BLaER1 (cell line): ENCODE results near the gene FYN.
"Not testable (repeated sequence)": the region's sequence is repeated elsewhere in the genome, so short reads cannot be mapped to it uniquely, and the experiment has no call there.

Experiments
- H3K27ac ChIP-seq: shearing (Covaris generic); formaldehyde crosslinking; 2 replicates; pipeline ENCODE4 v1.8.1; 2022
- H3K27me3 ChIP-seq: shearing (Covaris generic); formaldehyde crosslinking; 2 replicates; pipeline ENCODE4 v1.8.1; 2022
- H3K36me3 ChIP-seq: shearing (Covaris generic); formaldehyde crosslinking; 2 replicates; pipeline ENCODE4 v1.8.1; 2022
- H3K4me1 ChIP-seq: shearing (Covaris generic); formaldehyde crosslinking; 2 replicates; pipeline ENCODE4 v1.8.1; 2022
- H3K4me2 ChIP-seq: shearing (Covaris generic); formaldehyde crosslinking; 2 replicates; pipeline ENCODE4 v1.8.1; 2022
- H3K4me3 ChIP-seq: shearing (Covaris generic); formaldehyde crosslinking; 2 replicates; pipeline ENCODE4 v1.8.1; 2022
- H3K9ac ChIP-seq: shearing (Covaris generic); formaldehyde crosslinking; 2 replicates; pipeline ENCODE4 v1.8.1; 2022
- H3K9me3 ChIP-seq: shearing (Covaris generic); formaldehyde crosslinking; 2 replicates; pipeline ENCODE4 v1.8.1; 2022
- H4K20me1 ChIP-seq: shearing (Covaris generic); formaldehyde crosslinking; 2 replicates; pipeline ENCODE4 v1.8.1; 2022
- Cebpa-rat ChIP-seq: shearing (Covaris generic); IDR thresholded peaks from 2 replicates; pipeline ENCODE4 v1.8.1; 2022

FYN gene

GRCh38 chr6:111683157-111683556 is 190.1 kb downstream of the FYN start:
- Histone ChIP-seq H3K36me3 (peaks cover 95% of the 10 kb centered on the region), H3K9me3 (no peaks in the 10 kb centered on the region), H3K4me1 (peaks cover 59% of the 10 kb centered on the region), H3K4me2 (no peak overlapping the region), H3K27me3 (no peaks in the 10 kb centered on the region), H3K9ac (no peak overlapping the region), H3K4me3 (no peak overlapping the region), H3K27ac (no peak overlapping the region), H4K20me1 (no peaks in the 10 kb centered on the region)
- no peak for TF ChIP-seq Cebpa-rat

DNA sequence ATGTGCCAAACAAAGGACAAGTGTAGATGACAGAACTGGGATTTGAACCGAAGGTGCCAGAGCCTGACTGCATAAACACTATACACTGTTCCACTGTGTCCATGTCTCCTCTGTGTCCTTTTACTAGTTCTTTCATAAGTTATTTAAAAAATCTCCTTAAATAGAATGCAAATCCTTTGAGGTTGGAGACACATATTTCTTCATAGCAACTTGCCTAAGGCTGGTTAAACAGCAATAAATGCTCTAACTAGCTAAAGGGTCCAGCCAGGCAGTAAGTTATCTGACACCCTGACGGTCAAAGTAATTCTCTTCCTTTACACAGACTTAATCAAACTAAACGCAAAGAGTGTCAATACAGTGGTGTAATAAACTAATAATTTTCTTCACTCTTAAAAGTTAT is 191.4 kb downstream of the FYN start:
- Histone ChIP-seq H3K27me3 (no peaks in the 10 kb centered on the region), H3K9me3 (no peaks in the 10 kb centered on the region), H3K4me1 (peaks cover 59% of the 10 kb centered on the region), H3K9ac (no peak overlapping the region), H3K36me3 (peaks cover 98% of the 10 kb centered on the region), H4K20me1 (no peaks in the 10 kb centered on the region), H3K4me2 (no peak overlapping the region), H3K27ac (no peak overlapping the region), H3K4me3 (no peak overlapping the region)
- TF ChIP-seq Cebpa-rat, result no peak

- not testable (repeated sequence) for H3K9ac ChIP-seq, H3K27me3 ChIP-seq, H4K20me1 ChIP-seq, H3K27ac ChIP-seq, H3K4me3 ChIP-seq, H3K9me3 ChIP-seq
- Histone ChIP-seq H3K36me3 (peaks cover 95% of the 10 kb centered on the region), H3K4me1 (peaks cover 52% of the 10 kb centered on the region), H3K4me2 (peak overlapping the region; percentile 64)
Observed at GRCh38 chr6:111680811-111681609, 192.2 kb downstream of the FYN start.

- no peaks in the 10 kb centered on the region for H3K27me3 ChIP-seq
- no peak overlapping the region for H3K27ac ChIP-seq
- H3K9me3 ChIP-seq, result no peaks in the 10 kb centered on the region
- H3K9ac ChIP-seq, result no peak overlapping the region
- no peaks in the 10 kb centered on the region for H4K20me1 ChIP-seq
- peak overlapping the region; percentile 64 for H3K4me2 ChIP-seq
- peaks cover 44% of the 10 kb centered on the region for H3K4me1 ChIP-seq
- TF ChIP-seq Cebpa-rat, result no peak
- peaks cover 91% of the 10 kb centered on the region for H3K36me3 ChIP-seq
- no peak overlapping the region for H3K4me3 ChIP-seq
Observed at GRCh38 chr6:111680015-111680712, 193.1 kb downstream of the FYN start.

DNA sequence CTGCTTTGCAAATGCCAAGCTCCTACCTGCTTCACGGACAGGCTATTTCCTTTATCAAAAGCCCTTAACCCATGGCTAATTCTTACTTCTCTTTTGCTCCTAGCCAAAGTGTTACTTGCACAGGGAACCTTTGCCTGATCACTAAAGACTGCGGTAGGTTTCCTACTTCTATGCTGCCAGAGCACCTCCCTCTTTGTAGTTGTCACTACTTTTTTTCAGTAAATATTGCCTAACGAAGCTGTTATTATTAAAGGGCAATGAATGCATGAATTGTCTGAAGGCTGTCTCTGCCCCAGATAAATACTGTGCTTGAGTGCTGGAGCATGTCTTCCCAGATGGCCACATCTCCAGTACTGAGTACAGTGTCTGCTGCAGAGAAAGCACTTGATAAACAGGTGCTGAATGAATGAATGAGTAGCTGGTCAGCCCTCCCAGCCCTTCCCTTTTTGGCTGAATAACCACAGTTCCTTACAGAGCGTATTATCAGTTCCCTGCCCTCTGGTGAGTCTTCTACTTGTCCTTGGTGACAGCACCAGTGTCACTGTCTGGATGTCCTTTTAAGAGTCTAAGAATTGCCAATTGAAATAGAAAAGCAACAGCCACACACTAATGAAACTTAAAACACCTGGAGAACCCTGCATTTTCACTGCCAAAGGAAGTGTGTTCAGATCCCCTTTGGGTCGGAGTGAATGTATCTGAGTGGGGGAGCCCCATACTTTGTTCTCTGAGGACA is 194.0 kb downstream of the FYN start:
- Histone ChIP-seq H3K27ac (no peak overlapping the region), H3K4me2 (peak overlapping the region; percentile 64), H3K27me3 (no peaks in the 10 kb centered on the region), H3K9me3 (no peaks in the 10 kb centered on the region), H4K20me1 (no peaks in the 10 kb centered on the region), H3K4me1 (peaks cover 37% of the 10 kb centered on the region), H3K36me3 (peaks cover 91% of the 10 kb centered on the region), H3K4me3 (no peak overlapping the region), H3K9ac (no peak overlapping the region)
- TF ChIP-seq Cebpa-rat, result no peak

DNA sequence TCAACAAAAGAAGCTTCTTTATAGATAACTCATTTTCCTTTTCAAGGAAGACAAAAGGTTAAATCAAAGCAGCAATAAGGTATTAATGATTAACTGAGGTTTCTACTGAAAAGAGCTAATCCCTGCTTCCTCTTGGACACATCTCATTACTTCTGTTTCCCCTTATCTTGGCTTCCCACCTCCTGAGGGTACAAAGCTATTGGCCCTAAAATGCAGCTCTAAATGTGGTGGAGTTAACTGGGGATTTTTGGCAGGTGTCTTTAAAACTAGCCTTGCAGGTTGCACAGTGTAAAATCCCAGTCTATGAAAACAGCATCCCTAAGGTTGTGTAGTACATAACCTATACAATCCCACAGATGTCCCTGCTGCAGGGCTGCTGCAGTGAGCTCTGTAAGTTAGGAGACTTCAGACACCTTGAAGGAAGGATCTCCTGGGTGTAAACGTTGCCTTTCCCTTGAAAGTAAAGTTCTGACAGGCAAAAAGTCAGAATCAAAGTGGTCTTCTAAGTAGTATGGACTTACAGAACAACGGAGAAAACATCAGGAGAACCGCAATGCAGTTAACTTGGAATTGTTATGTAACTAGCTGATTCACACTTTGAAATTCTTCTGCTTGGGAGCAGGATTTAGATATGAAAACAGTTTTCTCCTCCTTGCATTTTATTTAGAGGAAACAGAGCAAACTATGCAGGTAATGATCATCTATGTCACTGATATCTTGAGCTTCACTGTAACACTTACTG is 195.8 kb downstream of the FYN start:
- Histone ChIP-seq H3K4me1 (peaks cover 29% of the 10 kb centered on the region), H3K4me3 (no peak overlapping the region), H3K36me3 (peaks cover 93% of the 10 kb centered on the region), H3K9ac (no peak overlapping the region), H3K4me2 (no peak overlapping the region), H4K20me1 (no peaks in the 10 kb centered on the region), H3K27me3 (no peaks in the 10 kb centered on the region), H3K27ac (no peak overlapping the region), H3K9me3 (no peaks in the 10 kb centered on the region)
- TF ChIP-seq Cebpa-rat, result no peak

GRCh38 chr6:111676383-111676782 is 196.9 kb downstream of the FYN start:
- no peaks in the 10 kb centered on the region for H4K20me1 ChIP-seq
- no peak overlapping the region for H3K4me2 ChIP-seq
- no peak overlapping the region for H3K4me3 ChIP-seq
- no peak overlapping the region for H3K9ac ChIP-seq
- H3K4me1 ChIP-seq, result peaks cover 23% of the 10 kb centered on the region
- H3K9me3 ChIP-seq, result no peaks in the 10 kb centered on the region
- H3K27ac ChIP-seq, result no peak overlapping the region
- no peak for TF ChIP-seq Cebpa-rat
- peaks cover 93% of the 10 kb centered on the region for H3K36me3 ChIP-seq
- no peaks in the 10 kb centered on the region for H3K27me3 ChIP-seq

GRCh38 chr6:111674883-111675282 is 198.4 kb downstream of the FYN start:
- Histone ChIP-seq H3K27ac (no peak overlapping the region), H4K20me1 (0 out of 2 replicates have a peak, but pooled peaks cover 3% of the 10 kb centered on the region), H3K4me2 (no peak overlapping the region), H3K9me3 (no peaks in the 10 kb centered on the region), H3K27me3 (no peaks in the 10 kb centered on the region), H3K36me3 (peaks cover 90% of the 10 kb centered on the region), H3K4me1 (peaks cover 8% of the 10 kb centered on the region), H3K9ac (no peak overlapping the region), H3K4me3 (no peak overlapping the region)
- TF ChIP-seq Cebpa-rat, result no peak

GRCh38 chr6:111674413-111674812 is 198.8 kb downstream of the FYN start:
- Histone ChIP-seq H4K20me1 (0 out of 2 replicates have a peak, but pooled peaks cover 7% of the 10 kb centered on the region), H3K4me1 (peaks cover 3% of the 10 kb centered on the region), H3K4me3 (no peak overlapping the region), H3K27me3 (no peaks in the 10 kb centered on the region), H3K36me3 (peaks cover 90% of the 10 kb centered on the region), H3K27ac (no peak overlapping the region), H3K9ac (no peak overlapping the region), H3K9me3 (no peaks in the 10 kb centered on the region), H3K4me2 (no peak overlapping the region)
- no peak for TF ChIP-seq Cebpa-rat
